Hepatocyte (in vitro differentiated cells): ENCODE results near the gene EIF4B. TPM values are rescaled to one million over a fixed set of nuclear protein-coding genes. Genes with fewer than 3 reads are reported as not detected.
A peak's percentile ranks its signal among the peaks of the same experiment; 100 is the strongest.

Experiments
- DNase-seq: peaks from one replicate; pipeline ENCODE4 v3.0.0-alpha.2; 2016; ENCODE audit warnings: low spot score
- H2AFZ ChIP-seq: fragments of 200-600 bp; sonication (generic); 2 replicates; pipeline ENCODE4 v1.6.0; 2016; ENCODE audit warnings: antibody characterized with exemption, mild to moderate bottlenecking
- H3K27ac ChIP-seq: fragments of 200-600 bp; sonication (generic); 2 replicates; pipeline ENCODE4 v1.5.1; 2016; ENCODE audit warnings: mild to moderate bottlenecking
- H3K27me3 ChIP-seq: fragments of 200-600 bp; sonication (generic); 2 replicates; pipeline ENCODE4 v1.6.1; 2016
- H3K36me3 ChIP-seq: fragments of 200-600 bp; sonication (generic); replicated peaks from 2 replicates; pipeline ENCODE4 v1.5.1; 2016; ENCODE audit warnings: low read depth; ENCODE audit not compliant: insufficient read depth
- H3K4me1 ChIP-seq: fragments of 200-600 bp; sonication (generic); 2 replicates; pipeline ENCODE4 v1.5.1; 2016; ENCODE audit warnings: mild to moderate bottlenecking, moderate library complexity; ENCODE audit not compliant: insufficient read depth
- H3K4me2 ChIP-seq: fragments of 200-600 bp; sonication (generic); 2 replicates; pipeline ENCODE4 v1.6.0; 2016
- H3K4me3 ChIP-seq: fragments of 200-600 bp; sonication (generic); 2 replicates; pipeline ENCODE4 v1.5.1; 2016; ENCODE audit warnings: mild to moderate bottlenecking
- H3K79me2 ChIP-seq: fragments of 200-600 bp; sonication (generic); 2 replicates; pipeline ENCODE4 v1.6.0; 2017; ENCODE audit warnings: mild to moderate bottlenecking
- H3K9me2 ChIP-seq: fragments of 200-600 bp; sonication (generic); replicated peaks from 2 replicates; pipeline ENCODE4 v1.6.0; 2017; ENCODE audit warnings: mild to moderate bottlenecking; ENCODE audit not compliant: insufficient read depth
- H3K9me3 ChIP-seq: fragments of 200-600 bp; sonication (generic); 2 replicates; pipeline ENCODE4 v1.5.1; 2016; ENCODE audit warnings: low read depth, mild to moderate bottlenecking
- H4K20me1 ChIP-seq: fragments of 200-600 bp; sonication (generic); 2 replicates; pipeline ENCODE4 v1.6.0; 2016; ENCODE audit warnings: mild to moderate bottlenecking; ENCODE audit not compliant: insufficient read depth, poor library complexity, severe bottlenecking
- EZH2 ChIP-seq: fragments of 200-600 bp; sonication (generic); IDR thresholded peaks from 2 replicates; pipeline ENCODE4 v1.6.1; 2016; ENCODE audit warnings: antibody characterized with exemption, mild to moderate bottlenecking, borderline replicate concordance
- EZH2phosphoT487 ChIP-seq: fragments of 200-600 bp; sonication (generic); IDR thresholded peaks from one replicate; pipeline ENCODE4 v1.6.1; 2018; ENCODE audit warnings: antibody characterized with exemption, mild to moderate bottlenecking, low read depth, moderate library complexity; ENCODE audit not compliant: unreplicated experiment, severe bottlenecking
- WGBS: methylation state at CpG from one replicate; pipeline ENCODE4 v1.1.6; 2016; ENCODE audit warnings: low lambda C conversion rate; ENCODE audit errors: missing lambda C conversion rate; 5-methylcytosine and 5-hydroxymethylcytosine counted together
- polyA plus RNA-seq: library from polyadenylated mRNA; unstranded; fragments of >200 nt; fragmentation: Nextera tagmentation; extraction: Ambion mirVana; gene quantifications from 2 replicates; pipeline ENCODE4 v1.2.1, GENCODE V29; 2016
- total RNA-seq: library from RNA; depleted of rRNA; stranded (reverse); fragments of >200 nt; gene quantifications from 2 replicates; pipeline ENCODE4 v1.2.3, GENCODE V29; 2014
- TF ChIP-seq, protein P1 (sequence below): fragments of 200-600 bp; sonication (generic); IDR thresholded peaks from 2 replicates; pipeline ENCODE4 v1.5.1; 2016; ENCODE audit warnings: antibody characterized with exemption, mild to moderate bottlenecking; ENCODE audit not compliant: poor library complexity

EIF4B gene
- total and polyA plus RNA-seq, 2 experiments from 2014 or later: 53.5 to 435 TPM

DNA sequence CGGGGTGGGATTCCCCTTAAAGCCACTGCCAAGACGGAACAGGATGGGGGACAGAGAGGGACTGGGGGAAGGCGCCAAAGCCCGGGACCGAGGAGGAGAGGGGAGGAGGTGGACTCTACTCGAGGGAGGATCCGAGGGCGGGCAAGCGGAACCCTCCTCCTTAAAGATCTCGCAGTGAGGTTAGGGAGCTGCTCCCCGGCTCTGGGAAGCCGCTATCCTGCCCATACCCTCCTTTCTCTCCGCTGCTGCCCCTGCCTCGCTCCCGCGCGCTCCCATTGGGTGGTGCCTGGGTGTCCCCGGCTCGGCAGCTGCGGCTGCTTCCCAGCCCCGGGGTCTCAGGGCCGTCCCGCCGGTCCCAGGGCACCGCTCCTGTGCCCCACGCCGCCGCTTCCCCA is 40.9 kb upstream of the EIF4B start:
- DNase-seq: peak; percentile 57
- no peaks in the 10 kb centered on the region for H4K20me1 ChIP-seq
- no peaks in the 10 kb centered on the region for H3K36me3 ChIP-seq
- WGBS: 15% methylated on average over 15 of the region's 28 CpGs
- H3K4me3 ChIP-seq: peak overlapping the region; percentile 52
- H3K4me1 ChIP-seq: peaks cover 11% of the 10 kb centered on the region
- H3K27me3 ChIP-seq: no peaks in the 10 kb centered on the region
- no peak for TF ChIP-seq EZH2
- TF ChIP-seq, protein P1, sequence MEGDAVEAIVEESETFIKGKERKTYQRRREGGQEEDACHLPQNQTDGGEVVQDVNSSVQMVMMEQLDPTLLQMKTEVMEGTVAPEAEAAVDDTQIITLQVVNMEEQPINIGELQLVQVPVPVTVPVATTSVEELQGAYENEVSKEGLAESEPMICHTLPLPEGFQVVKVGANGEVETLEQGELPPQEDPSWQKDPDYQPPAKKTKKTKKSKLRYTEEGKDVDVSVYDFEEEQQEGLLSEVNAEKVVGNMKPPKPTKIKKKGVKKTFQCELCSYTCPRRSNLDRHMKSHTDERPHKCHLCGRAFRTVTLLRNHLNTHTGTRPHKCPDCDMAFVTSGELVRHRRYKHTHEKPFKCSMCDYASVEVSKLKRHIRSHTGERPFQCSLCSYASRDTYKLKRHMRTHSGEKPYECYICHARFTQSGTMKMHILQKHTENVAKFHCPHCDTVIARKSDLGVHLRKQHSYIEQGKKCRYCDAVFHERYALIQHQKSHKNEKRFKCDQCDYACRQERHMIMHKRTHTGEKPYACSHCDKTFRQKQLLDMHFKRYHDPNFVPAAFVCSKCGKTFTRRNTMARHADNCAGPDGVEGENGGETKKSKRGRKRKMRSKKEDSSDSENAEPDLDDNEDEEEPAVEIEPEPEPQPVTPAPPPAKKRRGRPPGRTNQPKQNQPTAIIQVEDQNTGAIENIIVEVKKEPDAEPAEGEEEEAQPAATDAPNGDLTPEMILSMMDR: no peak
- H3K27ac ChIP-seq: peak overlapping the region; percentile 59
- no peaks in the 10 kb centered on the region for H3K79me2 ChIP-seq
- H3K4me2 ChIP-seq: peak overlapping the region; percentile 90
- no peaks in the 10 kb centered on the region for H3K9me2 ChIP-seq
- H3K9me3 ChIP-seq: no peaks in the 10 kb centered on the region
- H2AFZ ChIP-seq: peak overlapping the region; percentile 84

DNA sequence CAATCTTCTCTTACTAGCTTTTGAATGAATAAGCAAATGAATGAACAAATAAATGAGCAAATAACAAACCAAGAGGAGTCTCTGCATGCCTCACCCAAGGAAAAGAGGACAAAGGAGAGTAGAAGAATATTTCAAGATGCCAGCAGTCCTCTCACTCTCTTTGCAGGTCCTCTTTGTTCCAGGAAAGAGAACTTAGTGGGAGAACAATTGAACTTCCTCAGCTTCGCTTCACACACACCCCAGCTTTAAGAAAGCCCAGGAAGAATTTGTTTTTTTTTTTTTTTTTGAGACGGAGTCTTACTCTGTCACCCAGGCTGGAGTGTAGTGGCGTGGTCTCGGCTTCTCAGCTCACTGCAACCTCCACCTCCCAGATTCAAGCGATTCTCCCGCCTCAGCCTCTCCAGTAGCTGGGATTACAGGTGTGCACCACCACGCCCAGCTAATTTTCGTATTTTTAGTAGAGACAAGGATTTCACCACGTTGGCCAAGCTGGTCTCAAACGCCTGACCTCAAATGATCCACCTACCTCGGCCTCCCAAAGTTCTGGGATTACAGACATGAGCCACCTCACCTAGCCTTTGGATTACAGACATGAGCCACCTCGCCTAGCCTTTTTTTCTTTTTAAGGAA is 37.0 kb upstream of the EIF4B start:
- TF ChIP-seq EZH2 (no peak), EZH2phosphoT487 (no peak)
- TF ChIP-seq, protein P1: no peak
- Histone ChIP-seq H3K4me1 (peaks cover 25% of the 10 kb centered on the region), H3K79me2 (peaks cover 6% of the 10 kb centered on the region)

DNA sequence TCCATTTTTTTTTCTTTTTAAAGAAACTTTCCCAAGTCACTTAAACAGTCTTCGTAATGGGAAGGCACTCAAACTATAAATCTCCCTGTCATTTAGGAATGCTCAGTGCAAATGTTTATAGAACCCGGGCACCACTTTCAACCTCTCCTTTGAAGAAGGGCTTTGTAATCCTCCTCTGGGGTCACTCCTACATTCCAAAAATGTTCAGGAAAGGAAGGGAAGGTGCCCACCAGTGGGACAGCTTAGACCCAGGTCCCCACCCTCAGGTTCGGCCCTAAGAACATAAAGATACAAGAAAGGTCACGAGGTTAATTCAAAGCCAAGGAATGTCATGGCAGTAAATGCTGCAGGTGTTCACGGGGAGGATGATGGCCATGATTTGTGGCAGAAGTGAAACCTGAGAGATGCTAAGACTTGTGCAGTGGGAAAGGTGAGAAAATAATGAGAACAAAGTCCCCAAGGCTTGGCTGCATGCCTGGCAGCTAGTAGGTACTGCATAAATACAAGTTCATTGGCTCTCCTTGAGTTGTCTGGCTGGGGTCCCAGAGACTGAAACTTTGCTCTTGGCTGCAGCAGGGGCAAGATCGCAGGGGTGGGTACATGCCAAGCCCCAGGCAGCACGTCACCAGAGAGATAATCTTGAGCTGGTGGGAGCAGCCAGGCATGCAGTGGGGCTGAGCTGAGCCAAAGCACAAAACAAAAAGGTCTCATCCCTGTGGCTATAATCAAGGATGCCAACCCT is 36.3 kb upstream of the EIF4B start:
- peak; percentile 59 for DNase-seq
- TF ChIP-seq EZH2phosphoT487 (no peak), EZH2 (no peak)
- TF ChIP-seq, protein P1: no peak
- no peaks in the 10 kb centered on the region for H3K9me3 ChIP-seq
- 24% methylated on average over 7 of the region's 7 CpGs for WGBS
- H3K27ac ChIP-seq: peak overlapping the region; percentile 77
- H3K9me2 ChIP-seq: no peaks in the 10 kb centered on the region
- H3K4me2 ChIP-seq: peak overlapping the region; percentile 39
- H4K20me1 ChIP-seq: no peaks in the 10 kb centered on the region
- H3K79me2 ChIP-seq: peaks cover 6% of the 10 kb centered on the region
- H3K4me1 ChIP-seq: peaks cover 32% of the 10 kb centered on the region
- no peak overlapping the region for H2AFZ ChIP-seq
- H3K27me3 ChIP-seq: no peaks in the 10 kb centered on the region
- no peak overlapping the region for H3K4me3 ChIP-seq
- H3K36me3 ChIP-seq: no peaks in the 10 kb centered on the region

More for the DNA sequence above, 37.0 kb upstream of the EIF4B start:
- 64% methylated on average over 12 of the region's 12 CpGs for WGBS
- H2AFZ ChIP-seq: no peak overlapping the region
- H3K4me2 ChIP-seq: peak overlapping the region; percentile 39
- no peaks in the 10 kb centered on the region for H3K9me2 ChIP-seq
- H4K20me1 ChIP-seq: no peaks in the 10 kb centered on the region
- peak overlapping the region; percentile 77 for H3K27ac ChIP-seq
- H3K36me3 ChIP-seq: no peaks in the 10 kb centered on the region
- no peak overlapping the region for H3K4me3 ChIP-seq
- no peaks in the 10 kb centered on the region for H3K9me3 ChIP-seq
- DNase-seq: no peak
- H3K27me3 ChIP-seq: no peaks in the 10 kb centered on the region
